Stomach (tissue), 9 donors: ENCODE data around the gene ONECUT2. TPM values are rescaled to one million over a fixed set of nuclear protein-coding genes. Genes with fewer than 3 reads are reported as not detected.
"Not testable (repeated sequence)": the region's sequence is repeated elsewhere in the genome, so short reads cannot be mapped to it uniquely, and the experiment has no call there.

Experiments used
- DNase-seq, 2 donors: peaks; one replicate each; pipeline versions ENCODE4 v3.0.0 to v3.0.0-alpha.2; 2013 to 2019
- H3K27ac ChIP-seq, 5 donors: fragments of 200-600 bp in 4 of 5; sonication (generic) in 4 of 5; one replicate each; pipeline ENCODE4 v1.5.1; 2013 to 2019; ENCODE audit warnings: mild to moderate bottlenecking in 1 of 5, moderate library complexity in 1 of 5
- H3K27me3 ChIP-seq, 3 donors: fragments of 200-600 bp; sonication (generic); one replicate each; pipeline ENCODE4 v1.5.1; 2017 to 2019; ENCODE audit warnings: mixed run types in 1 of 3
- H3K36me3 ChIP-seq, 4 donors: fragments of 200-600 bp; sonication (generic); 1 replicate in 3 of 4; 2 replicates in 1 of 4; pipeline ENCODE4 v1.5.1; 2016 to 2019
- H3K4me1 ChIP-seq, 4 donors: fragments of 200-600 bp; sonication (generic); one replicate each; pipeline ENCODE4 v1.5.1; 2016 to 2019
- H3K4me3 ChIP-seq, 4 donors: fragments of 200-600 bp; sonication (generic) in 3 of 4; one replicate each; pipeline ENCODE4 v1.5.1; 2016 to 2019; ENCODE audit warnings: mild to moderate bottlenecking in 1 of 4
- H3K9me3 ChIP-seq, 4 donors: fragments of 200-600 bp; sonication (generic); one replicate each; pipeline ENCODE4 v1.5.1; 2016 to 2019
- CTCF ChIP-seq, 7 experiments: fragments of 450-650 bp in 4 of 7; fragments of 200-600 bp in 3 of 7; sonication (generic) in 3 of 7; IDR thresholded peaks; one replicate each; pipeline ENCODE4 v1.5.1; 2016 to 2019; ENCODE audit warnings: antibody characterized with exemption in 7 of 7, control low read depth in 2 of 7, mild to moderate bottlenecking in 1 of 7
- EP300 ChIP-seq: sonication (generic); formaldehyde crosslinking; IDR thresholded peaks from one replicate; pipeline ENCODE4 v1.6.1; 2017; ENCODE audit warnings: antibody characterized with exemption
- POLR2A ChIP-seq, 4 donors: fragments of 450-650 bp; IDR thresholded peaks; one replicate each; pipeline ENCODE4 v1.6.1; 2016; ENCODE audit warnings: antibody characterized with exemption in 4 of 4, control low read depth in 2 of 4, mild to moderate bottlenecking in 1 of 4, moderate library complexity in 1 of 4
- POLR2AphosphoS5 ChIP-seq, 3 donors: sonication (generic); formaldehyde crosslinking; IDR thresholded peaks; one replicate each; pipeline ENCODE4 v1.6.1; 2016; ENCODE audit warnings: antibody characterized with exemption in 3 of 3
- WGBS, 5 donors: extraction: QIAGEN DNeasy Blood & Tissue Kit in 3 of 5; methylation state at CpG; one replicate each; pipeline versions ENCODE4 v1.1.5 to v1.1.7; 2013 to 2018; 5-methylcytosine and 5-hydroxymethylcytosine counted together
- intact Hi-C: fragments of 100-400 bp; cut with DNase I; formaldehyde crosslinking; loops from one replicate; pipeline ENCODE4 v1.15.1; 2023; ENCODE audit warnings: low total_unique reads
- polyA plus RNA-seq, 3 donors: library from polyadenylated mRNA; stranded (reverse); fragments of 200-250 nt; gene quantifications; one replicate each; pipeline ENCODE4 v1.2.3, GENCODE V29; 2013
- total RNA-seq, 5 donors: library from RNA; depleted of rRNA; stranded (reverse); fragments of >200 nt; gene quantifications; one replicate each; pipeline versions ENCODE4 v1.1.0 to v1.2.3, GENCODE V29; 2014 to 2016
- donor health status: healthy with polysubstance abuse.
- donor health status: Bipolar disorder and iron deficiency.
- donor health status: healthy.

Gene ONECUT2
- total and polyA plus RNA-seq, 8 donors: under 0.01 to 0.37 (median 0.07) TPM; not detected in 4

- Histone ChIP-seq H3K4me3 (no peak overlapping the region), H3K36me3 (no peaks in the 10 kb centered on the region), H3K4me1 (no peaks in the 10 kb centered on the region), H3K27me3 (peaks cover 0 to 14% (median 0%) of the 10 kb centered on the region in 3 donors), H3K27ac (no peak overlapping the region), H3K9me3 (no peaks in the 10 kb centered on the region)
- WGBS, 5 donors: 74 to 84% (median 76%) methylated on average over 10 of the region's 10 CpGs
- intact Hi-C loops: no loop called here
- no peak for TF ChIP-seq POLR2AphosphoS5 (IDR thresholded peaks at IDR 0.05)
- TF ChIP-seq CTCF (IDR thresholded peaks at IDR 0.05): no peak
- no peak for TF ChIP-seq EP300
- no peak for TF ChIP-seq POLR2A (IDR thresholded peaks at IDR 0.05)
- no peak for DNase-seq
These were observed 83.4 kb downstream of the ONECUT2 start for GRCh38 chr18:57518533-57518932.

- DNase-seq: no peak
These were observed 84.7 kb downstream of the ONECUT2 start for GRCh38 chr18:57519668-57520424.

GRCh38 chr18:57522348-57522747 lies 87.2 kb downstream of the ONECUT2 start:
- H3K4me3 ChIP-seq, H3K27ac ChIP-seq, H3K36me3 ChIP-seq, H3K4me1 ChIP-seq, DNase-seq, H3K27me3 ChIP-seq, intact Hi-C loops, H3K9me3 ChIP-seq: not testable (repeated sequence)

More at GRCh38 chr18:57519668-57520424, 84.7 kb downstream of the ONECUT2 start:
- WGBS, 5 donors: 60 to 84% (median 70%) methylated on average over 6 to 7 of the region's 7 CpGs
- Histone ChIP-seq H3K9me3 (peaks cover 0 to 4% (median 1%) of the 10 kb centered on the region in 4 donors), H3K27me3 (peaks cover 0 to 14% (median 0%) of the 10 kb centered on the region in 3 donors), H3K4me1 (no peaks in the 10 kb centered on the region), H3K27ac (no peak overlapping the region), H3K4me3 (no peak overlapping the region), H3K36me3 (no peaks in the 10 kb centered on the region)
- no peak for TF ChIP-seq POLR2AphosphoS5 (IDR thresholded peaks at IDR 0.05)
- TF ChIP-seq CTCF (IDR thresholded peaks at IDR 0.05): no peak
- TF ChIP-seq EP300: no peak
- TF ChIP-seq POLR2A (IDR thresholded peaks at IDR 0.05): no peak
- intact Hi-C loops: no loop called here

GRCh38 chr18:57523171-57523956 lies 88.2 kb downstream of the ONECUT2 start:
- intact Hi-C loops: no loop called here
- H3K36me3 ChIP-seq: no peaks in the 10 kb centered on the region
- no peak for TF ChIP-seq POLR2A (IDR thresholded peaks at IDR 0.05)
- no peak for TF ChIP-seq POLR2AphosphoS5 (IDR thresholded peaks at IDR 0.05)
- no peak for TF ChIP-seq CTCF (IDR thresholded peaks at IDR 0.05)
- TF ChIP-seq EP300: no peak
- DNase-seq: no peak
- peaks cover 0 to under 1% (median 0%) of the 10 kb centered on the region in 3 donors for H3K27me3 ChIP-seq
- H3K4me1 ChIP-seq: no peaks in the 10 kb centered on the region
- H3K27ac ChIP-seq: no peak overlapping the region
- no peak overlapping the region for H3K4me3 ChIP-seq
- peaks cover 0 to 10% (median 4%) of the 10 kb centered on the region in 4 donors for H3K9me3 ChIP-seq
- WGBS, 5 donors: 62 to 75% (median 70%) methylated on average over 11 of the region's 11 CpGs
